ENCODE measurements around the gene ANO2. TPM values are rescaled to one million over a fixed set of nuclear protein-coding genes. Genes with fewer than 3 reads are reported as not detected.

ANO2 gene
- total RNA-seq, 2 experiments from 2014 or later, result not detected

DNA sequence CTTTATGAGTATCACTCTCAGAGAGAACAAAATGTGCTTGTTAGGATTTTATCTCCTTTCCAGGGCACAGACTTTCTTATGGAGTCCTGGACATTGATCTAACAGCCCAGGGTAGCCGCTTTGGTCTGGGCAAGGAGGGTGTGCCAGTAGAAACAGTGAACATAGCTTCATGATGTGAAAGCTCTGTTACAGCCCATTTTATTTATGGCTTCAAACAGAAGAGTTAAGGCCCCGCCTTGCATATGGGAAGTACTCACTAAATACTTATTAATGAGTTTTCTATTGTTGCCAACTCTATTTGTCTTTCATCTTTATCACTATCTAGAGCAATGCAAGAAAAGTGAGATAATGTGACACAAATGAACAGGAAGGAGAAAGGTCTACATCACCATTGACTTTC, 312.6 kb downstream of the ANO2 start:
- H3K4me3 Mint-ChIP-seq, result no peak overlapping the region
- H3K27ac Mint-ChIP-seq, result no peak overlapping the region
- ChIA-PET POLR2A (no interaction called here), CTCF (no interaction called here)
- H3K36me3 Mint-ChIP-seq (ENCODE audit: low read depth), result no peaks in the 10 kb centered on the region
- TF ChIP-seq, protein P1, sequence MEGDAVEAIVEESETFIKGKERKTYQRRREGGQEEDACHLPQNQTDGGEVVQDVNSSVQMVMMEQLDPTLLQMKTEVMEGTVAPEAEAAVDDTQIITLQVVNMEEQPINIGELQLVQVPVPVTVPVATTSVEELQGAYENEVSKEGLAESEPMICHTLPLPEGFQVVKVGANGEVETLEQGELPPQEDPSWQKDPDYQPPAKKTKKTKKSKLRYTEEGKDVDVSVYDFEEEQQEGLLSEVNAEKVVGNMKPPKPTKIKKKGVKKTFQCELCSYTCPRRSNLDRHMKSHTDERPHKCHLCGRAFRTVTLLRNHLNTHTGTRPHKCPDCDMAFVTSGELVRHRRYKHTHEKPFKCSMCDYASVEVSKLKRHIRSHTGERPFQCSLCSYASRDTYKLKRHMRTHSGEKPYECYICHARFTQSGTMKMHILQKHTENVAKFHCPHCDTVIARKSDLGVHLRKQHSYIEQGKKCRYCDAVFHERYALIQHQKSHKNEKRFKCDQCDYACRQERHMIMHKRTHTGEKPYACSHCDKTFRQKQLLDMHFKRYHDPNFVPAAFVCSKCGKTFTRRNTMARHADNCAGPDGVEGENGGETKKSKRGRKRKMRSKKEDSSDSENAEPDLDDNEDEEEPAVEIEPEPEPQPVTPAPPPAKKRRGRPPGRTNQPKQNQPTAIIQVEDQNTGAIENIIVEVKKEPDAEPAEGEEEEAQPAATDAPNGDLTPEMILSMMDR (IDR thresholded peaks at IDR 0.05), result no peak
- no peaks in the 10 kb centered on the region for H3K9me3 Mint-ChIP-seq
- ATAC-seq (no peak), DNase-seq (no peak)
- H3K27me3 Mint-ChIP-seq, result peaks cover 6% of the 10 kb centered on the region
- intact Hi-C loops (cut with micrococcal nuclease), result no loop called here
- H3K4me1 Mint-ChIP-seq (ENCODE audit: low read depth), result no peaks in the 10 kb centered on the region

DNA sequence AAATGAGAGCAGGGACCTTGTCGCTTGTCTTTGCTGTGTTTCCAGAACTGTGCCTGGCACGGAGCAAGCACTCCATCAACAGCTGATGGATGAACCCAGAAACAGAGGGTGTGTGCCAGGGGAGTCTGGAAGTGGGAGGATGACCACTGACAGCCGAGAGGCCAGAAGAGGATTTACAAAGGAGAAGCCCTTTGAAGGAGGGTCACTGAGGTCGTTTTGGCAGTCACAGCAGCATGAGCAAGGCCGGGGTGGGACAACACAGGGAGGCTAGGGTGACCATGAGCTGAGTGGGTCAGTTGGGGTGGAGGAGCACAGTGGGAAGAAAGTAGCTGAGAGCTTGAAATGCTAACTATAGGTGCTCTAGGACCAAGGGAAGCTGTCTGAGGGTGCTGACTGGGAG, 313.6 kb downstream of the ANO2 start:
- POLR2A ChIA-PET, result interaction anchor here (0.9 kb wide), 1 partner anchor 19 kb away, joined by 3 read pairs; no protein-coding TSS in a partner anchor
- H3K36me3 Mint-ChIP-seq (ENCODE audit: low read depth), result no peaks in the 10 kb centered on the region
- intact Hi-C loops (cut with micrococcal nuclease), result no loop called here
- peaks cover 6% of the 10 kb centered on the region for H3K27me3 Mint-ChIP-seq
- no peak for DNase-seq
- H3K27ac Mint-ChIP-seq, result no peak overlapping the region
- no peak for ATAC-seq
- TF ChIP-seq, protein P1 (IDR thresholded peaks at IDR 0.05), result no peak
- H3K9me3 Mint-ChIP-seq, result no peaks in the 10 kb centered on the region
- no peak overlapping the region for H3K4me3 Mint-ChIP-seq
- H3K4me1 Mint-ChIP-seq (ENCODE audit: low read depth), result no peaks in the 10 kb centered on the region
- CTCF ChIA-PET, result no interaction called here

DNA sequence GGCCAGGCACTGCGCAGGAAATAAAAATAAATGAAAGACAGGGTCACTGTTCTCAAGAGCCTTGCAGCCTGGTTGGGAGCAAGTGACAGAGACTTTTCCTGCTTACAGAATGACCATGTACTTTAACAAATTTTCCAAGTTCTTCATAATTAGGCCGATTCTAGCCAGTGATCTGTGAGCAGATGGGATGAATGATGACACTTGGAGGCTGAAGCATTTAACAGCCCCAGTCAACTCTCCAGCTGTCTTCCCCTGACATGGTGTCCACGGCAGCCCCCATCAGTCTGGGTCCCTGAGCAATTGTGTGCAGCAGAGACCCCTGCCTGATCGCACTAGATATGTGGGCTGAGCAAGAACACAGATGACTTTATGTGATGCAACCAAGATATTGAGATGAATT, 314.3 kb downstream of the ANO2 start:
- H3K27me3 Mint-ChIP-seq, result peaks cover 6% of the 10 kb centered on the region
- POLR2A ChIA-PET, result no interaction called here
- no peak overlapping the region for H3K27ac Mint-ChIP-seq
- CTCF ChIA-PET, result no interaction called here
- no peaks in the 10 kb centered on the region for H3K36me3 Mint-ChIP-seq (ENCODE audit: low read depth)
- TF ChIP-seq, protein P1 (IDR thresholded peaks at IDR 0.05), result no peak
- DNase-seq (no peak), ATAC-seq (no peak)
- H3K4me3 Mint-ChIP-seq, result no peak overlapping the region
- intact Hi-C loops (cut with micrococcal nuclease), result no loop called here
- H3K9me3 Mint-ChIP-seq, result no peaks in the 10 kb centered on the region
- no peaks in the 10 kb centered on the region for H3K4me1 Mint-ChIP-seq (ENCODE audit: low read depth)

DNA sequence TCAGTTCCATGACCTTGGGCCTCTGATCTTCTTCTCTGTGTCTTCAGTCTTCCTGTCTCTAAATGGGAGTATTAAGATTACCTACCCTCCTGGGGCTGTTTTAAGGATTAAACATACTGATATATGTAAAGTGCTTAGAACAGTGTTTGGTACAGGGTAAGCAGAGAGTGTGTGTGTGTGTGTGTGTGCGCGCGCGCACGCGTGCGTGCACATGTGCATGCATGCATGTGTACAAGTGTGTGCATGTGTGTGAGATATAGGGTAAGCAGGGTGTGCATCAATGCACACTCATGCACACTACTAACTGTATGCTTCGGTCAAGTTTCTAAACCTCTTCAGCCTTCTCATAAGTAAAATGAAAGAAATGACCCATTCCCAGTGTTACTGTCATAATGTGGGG, 316.6 kb downstream of the ANO2 start:
- H3K27me3 Mint-ChIP-seq, result no peaks in the 10 kb centered on the region
- POLR2A ChIA-PET, result no interaction called here
- no peaks in the 10 kb centered on the region for H3K36me3 Mint-ChIP-seq (ENCODE audit: low read depth)
- CTCF ChIA-PET, result interaction anchor here (1.2 kb wide), 1 partner anchor 20 kb away, joined by 3 read pairs; no protein-coding TSS in a partner anchor
- ATAC-seq (no peak), DNase-seq (no peak)
- intact Hi-C loops (cut with micrococcal nuclease), result no loop called here
- H3K9me3 Mint-ChIP-seq, result no peaks in the 10 kb centered on the region
- TF ChIP-seq, protein P1 (IDR thresholded peaks at IDR 0.05), result no peak
- H3K4me1 Mint-ChIP-seq (ENCODE audit: low read depth), result no peaks in the 10 kb centered on the region
- no peak overlapping the region for H3K4me3 Mint-ChIP-seq
- H3K27ac Mint-ChIP-seq, result no peak overlapping the region

DNA sequence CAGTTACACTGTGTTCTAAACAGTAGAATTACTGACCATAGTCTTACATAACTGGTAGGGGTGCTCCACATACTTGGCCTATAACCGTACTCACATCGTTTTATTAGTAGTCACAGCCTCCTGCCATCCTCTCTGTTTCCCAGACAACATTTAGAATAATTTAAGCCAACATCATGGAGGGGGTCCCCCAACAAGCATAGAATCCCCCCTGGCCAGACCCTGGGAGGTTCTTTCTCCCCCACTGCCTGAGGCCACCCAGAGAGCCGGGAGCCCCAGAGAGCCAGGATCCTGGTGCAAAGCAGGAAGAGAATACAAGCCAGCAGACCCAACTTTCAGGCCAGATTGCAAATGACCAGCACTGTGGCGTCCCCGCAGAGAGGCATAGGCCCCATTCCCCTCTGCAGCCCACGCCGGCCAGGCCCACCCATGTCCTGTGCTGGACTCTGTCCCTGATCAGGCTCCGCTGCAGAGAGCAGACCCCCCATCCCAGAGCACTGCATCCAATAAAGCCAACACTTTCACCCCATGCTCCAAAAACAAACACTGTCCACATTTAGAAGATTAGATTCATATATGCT, 317.9 kb downstream of the ANO2 start:
- H3K4me1 Mint-ChIP-seq (ENCODE audit: low read depth), result no peaks in the 10 kb centered on the region
- intact Hi-C loops (cut with micrococcal nuclease), result no loop called here
- H3K27me3 Mint-ChIP-seq, result no peaks in the 10 kb centered on the region
- no peak for ATAC-seq
- TF ChIP-seq, protein P1 (IDR thresholded peaks at IDR 0.05), result no peak
- no peaks in the 10 kb centered on the region for H3K36me3 Mint-ChIP-seq (ENCODE audit: low read depth)
- CTCF ChIA-PET, result interaction anchor here (1.2 kb wide), 1 partner anchor 22 kb away, joined by 3 read pairs; no protein-coding TSS in a partner anchor
- no peak for DNase-seq
- no peaks in the 10 kb centered on the region for H3K9me3 Mint-ChIP-seq
- POLR2A ChIA-PET, result no interaction called here
- H3K4me3 Mint-ChIP-seq, result no peak overlapping the region
- no peak overlapping the region for H3K27ac Mint-ChIP-seq

Data from activated CD8-positive, alpha-beta T cell treated with anti-CD3 and anti-CD28 coated beads for 36 hours (primary cell).